ENCODE results near the gene GAGE2A.

DNA sequence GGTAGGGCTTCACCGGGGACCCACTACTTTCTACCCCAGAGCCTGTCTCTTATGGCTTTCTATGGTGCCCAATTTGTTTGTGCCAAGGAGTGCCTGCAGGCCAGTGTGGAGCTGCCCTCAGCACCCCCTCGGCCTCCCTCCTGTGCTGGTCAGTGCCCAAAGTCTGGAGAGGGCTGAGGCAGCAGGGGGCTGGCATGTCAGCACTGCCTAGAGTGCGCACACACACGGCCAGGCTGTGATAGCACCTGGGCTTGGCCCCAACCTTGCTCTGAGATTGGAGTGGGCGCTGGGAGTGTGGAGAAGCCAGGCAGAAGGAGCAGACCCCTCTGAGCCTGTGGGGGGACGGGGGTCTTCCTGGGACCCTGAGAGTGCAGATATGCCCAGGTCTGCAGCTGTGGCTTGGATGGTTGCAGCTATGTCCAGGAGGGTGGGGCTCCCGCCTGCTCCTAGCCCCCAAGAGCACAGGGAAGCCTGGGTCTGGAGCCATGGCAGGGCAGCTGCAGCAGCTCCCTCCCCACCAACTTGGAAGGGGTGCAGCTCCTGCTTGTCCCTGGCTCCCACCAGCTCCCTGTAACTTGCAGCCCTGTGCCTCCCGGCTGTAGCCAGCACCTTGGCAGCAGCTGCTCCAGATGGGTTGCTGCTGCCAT, 55.8 kb downstream of the GAGE2A start:
- TF ChIP-seq POLR2AphosphoS5 (IDR thresholded peaks at IDR 0.05): no peak
- TF ChIP-seq, protein P1, sequence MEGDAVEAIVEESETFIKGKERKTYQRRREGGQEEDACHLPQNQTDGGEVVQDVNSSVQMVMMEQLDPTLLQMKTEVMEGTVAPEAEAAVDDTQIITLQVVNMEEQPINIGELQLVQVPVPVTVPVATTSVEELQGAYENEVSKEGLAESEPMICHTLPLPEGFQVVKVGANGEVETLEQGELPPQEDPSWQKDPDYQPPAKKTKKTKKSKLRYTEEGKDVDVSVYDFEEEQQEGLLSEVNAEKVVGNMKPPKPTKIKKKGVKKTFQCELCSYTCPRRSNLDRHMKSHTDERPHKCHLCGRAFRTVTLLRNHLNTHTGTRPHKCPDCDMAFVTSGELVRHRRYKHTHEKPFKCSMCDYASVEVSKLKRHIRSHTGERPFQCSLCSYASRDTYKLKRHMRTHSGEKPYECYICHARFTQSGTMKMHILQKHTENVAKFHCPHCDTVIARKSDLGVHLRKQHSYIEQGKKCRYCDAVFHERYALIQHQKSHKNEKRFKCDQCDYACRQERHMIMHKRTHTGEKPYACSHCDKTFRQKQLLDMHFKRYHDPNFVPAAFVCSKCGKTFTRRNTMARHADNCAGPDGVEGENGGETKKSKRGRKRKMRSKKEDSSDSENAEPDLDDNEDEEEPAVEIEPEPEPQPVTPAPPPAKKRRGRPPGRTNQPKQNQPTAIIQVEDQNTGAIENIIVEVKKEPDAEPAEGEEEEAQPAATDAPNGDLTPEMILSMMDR (IDR thresholded peaks at IDR 0.05): no peak

Data from breast epithelium (tissue), 3 donors.